GM21360 (cell line): ENCODE results near the gene NET1.
A peak's percentile ranks its signal among the peaks of the same experiment; 100 is the strongest.

ENCODE experiments used
- ATAC-seq: cut with Tn5 transposase; IDR thresholded peaks from one replicate; pipeline ENCODE4 v1.9.1; 2021; ENCODE audit warnings: mild to moderate bottlenecking, moderate library complexity; ENCODE audit not compliant: unreplicated experiment

The NET1 gene

DNA sequence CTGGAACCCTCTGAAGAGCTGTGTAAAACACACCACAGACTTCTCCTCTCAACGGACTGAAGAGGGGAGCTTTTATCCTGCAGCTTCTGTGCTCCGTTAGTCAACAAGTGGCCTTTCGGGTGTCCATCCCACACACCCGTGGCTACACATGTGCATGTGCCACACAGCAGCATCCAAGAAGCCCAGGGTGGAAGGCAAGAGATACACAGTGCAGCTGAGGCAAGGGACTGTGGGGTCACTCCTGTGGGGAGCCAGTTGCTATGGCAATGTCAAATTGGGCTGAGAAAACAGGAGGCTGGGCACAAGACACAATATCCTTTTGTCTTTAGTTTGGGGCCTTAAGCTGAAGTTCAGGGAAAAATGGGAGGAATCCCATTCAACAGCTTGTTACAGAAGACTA is 28.7 kb downstream of the NET1 start:
- no peak for ATAC-seq

DNA sequence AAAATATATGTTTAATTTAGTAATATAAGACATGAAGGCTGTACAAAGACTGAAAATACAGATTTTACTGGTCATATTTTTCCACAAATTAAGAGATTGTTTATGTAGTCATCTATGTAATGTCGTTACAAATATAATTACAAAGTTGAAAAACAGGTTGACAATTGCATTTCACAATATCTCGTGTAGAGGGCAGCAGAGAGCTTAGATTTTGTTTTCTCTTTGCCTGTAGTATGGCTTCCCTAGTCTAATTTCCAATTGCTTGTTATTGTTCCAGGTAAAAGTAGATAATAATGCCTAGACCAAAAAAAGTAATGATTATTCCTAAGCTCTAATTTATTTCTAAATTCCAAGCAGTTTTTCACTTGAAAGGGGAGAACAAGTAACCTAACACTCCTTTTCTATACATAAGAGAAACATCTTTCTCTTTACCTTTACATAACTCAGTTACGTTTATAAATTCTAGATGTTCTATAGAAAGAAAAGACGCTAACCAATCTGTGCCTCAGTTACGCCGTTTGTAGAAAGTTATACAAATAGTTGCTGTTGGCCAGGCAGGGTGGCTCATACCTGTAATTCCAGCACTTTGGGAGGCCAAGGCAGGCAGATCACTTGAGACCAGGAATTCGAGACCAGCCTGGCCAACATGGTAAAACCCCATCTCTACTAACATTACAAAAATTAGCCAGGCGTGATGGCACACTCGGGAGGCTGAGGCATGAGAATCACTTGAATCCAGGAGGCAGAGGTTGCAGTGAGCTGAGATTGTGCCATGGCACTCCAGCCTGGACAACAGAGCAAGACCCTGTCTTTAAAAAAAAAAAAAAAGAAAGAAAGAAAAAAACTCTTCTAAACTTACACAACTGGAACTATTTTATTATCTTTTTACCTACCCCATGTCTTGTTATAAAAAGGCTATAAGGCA is 30.0 kb downstream of the NET1 start:
- ATAC-seq = no peak

DNA sequence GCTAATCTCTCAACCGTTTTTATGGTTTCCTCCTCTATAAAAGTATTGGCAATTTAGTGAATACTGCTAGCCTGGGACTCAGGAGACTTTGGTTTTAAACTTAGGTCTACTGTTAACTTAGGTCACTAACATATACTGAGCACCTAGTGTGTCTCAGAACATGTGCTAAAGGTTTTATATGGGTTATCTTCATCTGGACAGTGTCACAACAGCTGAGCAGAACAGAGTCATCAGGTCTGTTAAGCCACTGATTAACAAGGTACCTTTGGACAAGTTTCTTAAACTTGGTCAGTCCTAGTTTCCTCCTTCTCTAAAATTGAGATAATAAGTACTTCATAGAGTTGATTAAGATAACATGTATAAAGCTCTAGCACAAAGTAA is 30.6 kb downstream of the NET1 start:
- ATAC-seq = no peak

DNA sequence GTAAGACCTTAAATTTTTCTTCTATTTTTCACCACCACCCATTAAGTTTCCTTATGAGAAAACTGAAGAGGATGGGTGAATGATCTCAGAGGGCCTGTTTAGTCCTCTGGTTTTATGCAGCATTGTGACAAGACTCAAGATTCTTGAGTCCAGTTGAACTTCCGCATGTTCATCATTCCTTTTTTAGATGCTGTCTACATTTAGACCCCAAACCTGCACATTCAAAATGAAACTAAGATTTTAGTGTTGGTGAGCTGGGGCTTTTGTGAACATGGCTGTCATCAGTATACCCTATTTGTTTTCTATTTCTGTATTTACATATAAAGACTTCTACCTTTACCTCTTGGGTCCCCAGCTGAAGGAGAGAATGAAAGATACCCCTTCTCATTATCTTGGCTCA is 31.1 kb downstream of the NET1 start:
- peak; percentile 81 for ATAC-seq

DNA sequence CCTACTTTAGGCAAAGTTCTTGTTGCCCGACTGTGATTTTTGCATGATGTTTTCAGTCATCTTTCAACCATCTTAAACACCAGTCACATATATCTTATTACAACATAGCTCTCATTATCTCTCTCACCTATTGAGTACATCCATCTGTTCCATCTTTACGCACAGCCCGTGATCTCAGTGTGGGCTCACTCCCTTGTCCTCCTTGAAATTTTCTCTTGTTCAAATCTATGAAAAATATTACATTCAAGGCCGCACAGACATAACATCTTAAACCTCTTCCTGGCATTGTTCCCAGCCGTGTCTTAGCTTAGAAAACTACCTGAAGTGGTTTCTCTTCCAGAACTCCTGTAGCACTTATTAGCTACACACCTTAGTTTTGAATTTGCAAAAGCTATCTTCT is 32.6 kb downstream of the NET1 start:
- ATAC-seq = no peak

DNA sequence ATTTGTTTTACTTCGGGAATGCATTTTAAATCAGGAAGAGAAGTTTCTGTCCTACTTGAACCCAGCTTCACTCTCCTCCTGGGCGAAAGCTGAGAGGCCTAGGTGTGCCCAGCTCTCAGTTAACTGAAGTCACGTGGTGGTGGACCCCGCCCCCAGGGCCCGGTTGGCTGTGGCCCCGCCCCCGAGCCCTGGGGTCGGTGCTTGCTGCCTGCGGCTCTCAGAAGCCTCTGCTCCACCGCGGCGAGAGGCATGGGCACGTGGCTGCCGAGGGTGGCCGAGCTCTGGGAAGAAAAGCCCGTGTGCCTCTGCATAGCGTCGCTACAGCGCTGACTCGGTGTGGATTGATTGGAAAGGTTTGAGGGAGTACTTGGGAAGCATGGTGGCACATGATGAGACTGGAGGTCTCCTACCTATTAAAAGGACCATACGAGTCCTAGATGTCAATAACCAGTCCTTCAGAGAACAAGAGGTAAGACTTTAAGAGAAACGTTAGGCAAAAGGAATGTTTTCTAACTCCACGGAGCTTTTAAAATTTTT is 34.1 kb downstream of the NET1 start:
- ATAC-seq = no peak

DNA sequence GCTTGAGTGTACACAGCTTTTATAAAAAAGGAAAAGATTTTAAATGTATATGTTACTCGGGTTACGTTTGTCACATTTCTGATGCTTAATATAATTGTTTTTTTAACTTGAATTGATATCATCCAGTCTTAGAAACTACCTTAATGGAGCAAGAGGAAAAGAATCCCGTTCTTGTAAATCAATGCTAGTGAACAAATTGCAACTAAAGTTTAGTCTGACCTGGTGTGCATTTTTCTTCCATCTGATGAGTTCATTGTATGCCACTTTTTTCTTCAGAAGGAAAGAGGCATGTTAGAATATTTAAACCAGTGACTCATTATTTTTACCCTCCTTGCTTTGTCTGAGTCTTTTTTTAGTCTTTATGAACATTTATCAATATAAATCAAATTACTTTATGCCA is 34.7 kb downstream of the NET1 start:
- no peak for ATAC-seq

DNA sequence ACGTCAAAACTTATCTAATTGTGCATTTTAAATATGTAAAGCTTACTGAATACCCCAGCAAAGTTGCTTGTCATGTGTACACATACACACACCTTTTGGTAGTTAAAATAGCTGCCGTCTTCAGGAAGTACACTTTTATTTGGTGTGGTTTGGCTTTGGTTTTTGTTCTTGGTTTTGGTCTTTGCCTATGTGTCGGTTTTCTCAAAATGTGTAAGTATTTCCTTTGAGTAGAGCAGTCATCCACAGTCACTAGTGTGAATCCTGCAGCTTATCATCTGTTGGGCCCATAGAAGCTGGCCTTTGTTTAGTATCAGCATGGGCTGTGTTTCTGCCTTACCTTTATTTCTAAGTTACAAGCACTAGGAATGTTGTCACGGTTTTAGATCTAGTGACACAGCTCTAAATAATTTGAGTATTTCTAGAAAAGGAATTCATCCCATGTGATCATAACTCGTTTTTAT is 35.3 kb downstream of the NET1 start:
- ATAC-seq = peak; percentile 62

DNA sequence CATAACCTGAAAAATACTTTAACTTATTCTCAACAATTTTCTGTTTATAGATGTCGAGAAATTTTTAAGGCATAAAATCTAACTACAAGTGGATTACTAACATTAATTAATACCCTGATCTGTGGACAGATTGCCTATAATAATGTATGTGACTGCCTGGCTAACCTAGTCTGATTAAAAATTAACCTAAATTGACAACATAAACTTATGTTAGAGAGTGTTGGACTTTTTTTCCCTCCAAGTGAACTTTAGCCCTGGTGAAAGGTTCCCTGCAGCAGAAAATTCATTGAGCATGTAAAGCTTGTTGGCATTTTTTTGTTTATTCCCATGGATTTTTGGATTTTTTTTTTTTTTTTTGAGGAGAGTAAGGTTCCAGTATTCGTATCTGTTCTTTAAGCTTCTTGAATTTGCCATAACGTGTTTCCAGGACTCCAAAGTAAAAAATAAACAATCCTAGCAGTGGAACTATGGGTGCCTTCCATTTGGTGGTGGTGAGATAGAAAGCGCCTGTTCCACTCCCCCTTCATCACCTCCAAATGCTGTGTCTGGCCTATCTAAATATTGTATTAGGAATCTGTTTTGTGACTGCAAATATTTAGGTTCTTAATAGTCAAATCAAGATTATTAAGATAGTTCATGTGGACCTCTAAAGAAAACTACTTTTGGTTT is 36.1 kb downstream of the NET1 start:
- ATAC-seq = no peak

DNA sequence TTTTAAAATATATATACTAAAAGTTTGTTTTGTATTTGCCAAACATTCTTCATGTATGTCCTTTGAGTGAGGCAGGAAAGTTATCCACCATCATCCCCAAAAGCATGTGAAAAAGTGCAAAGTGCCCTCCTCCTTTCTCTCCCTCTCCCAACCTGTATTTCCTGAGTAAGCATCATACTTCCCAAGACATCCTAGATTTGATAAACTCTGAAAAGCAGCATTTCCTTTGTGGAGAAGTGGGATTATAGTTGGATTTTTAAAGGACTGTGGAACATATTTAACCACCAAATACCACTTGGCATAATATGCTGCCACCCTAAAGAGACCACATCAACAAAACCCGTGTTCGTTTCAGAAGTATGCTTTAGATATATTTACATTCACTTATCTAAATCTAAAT is 36.9 kb downstream of the NET1 start:
- ATAC-seq = no peak

DNA sequence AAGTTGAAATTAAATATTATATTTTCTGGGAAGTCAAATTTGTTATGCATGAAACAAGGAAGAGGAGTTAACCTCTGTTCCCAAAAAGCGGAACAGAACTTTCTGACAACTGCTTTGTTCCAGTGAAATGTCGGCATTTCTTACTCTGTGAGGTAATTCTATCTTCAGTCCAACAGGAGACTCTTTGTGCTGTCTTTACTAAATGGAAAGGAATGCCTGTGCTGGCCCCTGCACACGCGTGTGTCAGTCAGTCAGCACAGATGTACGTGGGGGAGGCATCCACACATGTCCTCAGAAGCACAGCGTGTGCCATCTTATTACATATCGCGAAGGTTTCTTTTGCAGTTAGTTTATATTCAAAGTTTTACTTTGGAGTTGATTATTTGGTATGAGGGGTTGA is 37.5 kb downstream of the NET1 start:
- ATAC-seq = no peak

DNA sequence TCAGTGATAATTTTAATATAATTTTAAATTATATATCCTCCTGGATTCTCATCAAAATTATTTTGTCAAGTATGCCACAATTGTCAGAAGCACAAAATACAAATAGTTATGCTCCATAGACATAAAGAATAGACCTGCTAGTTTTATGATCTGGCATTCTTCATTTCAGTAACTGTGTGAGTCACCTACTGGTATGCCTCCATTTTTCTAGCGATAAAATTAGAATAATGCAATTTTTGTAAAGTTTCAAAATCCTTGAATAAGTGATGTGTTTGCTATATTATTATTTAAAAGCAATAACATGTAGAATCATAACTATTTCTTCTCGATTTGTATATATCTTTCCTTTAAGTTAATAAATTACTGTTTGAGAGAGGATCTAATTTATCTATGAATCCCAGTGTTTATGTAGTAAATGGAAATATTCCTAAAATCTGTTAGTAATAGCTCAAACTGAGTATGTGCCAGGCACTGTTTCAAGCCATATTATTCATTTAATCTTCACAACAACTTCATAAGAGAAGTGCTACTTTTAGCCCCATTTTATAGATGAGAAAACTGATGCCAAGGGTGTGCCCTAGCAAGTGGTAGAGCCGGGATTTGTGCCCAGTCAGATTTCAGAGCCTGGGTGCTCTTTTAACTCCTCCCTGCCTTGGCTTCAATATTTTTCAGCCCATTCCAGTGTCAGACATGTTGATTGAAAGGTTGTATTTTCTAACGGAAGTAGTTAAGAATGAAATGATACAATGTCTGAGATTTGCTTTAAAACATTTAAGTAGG is 38.4 kb downstream of the NET1 start:
- no peak for ATAC-seq

DNA sequence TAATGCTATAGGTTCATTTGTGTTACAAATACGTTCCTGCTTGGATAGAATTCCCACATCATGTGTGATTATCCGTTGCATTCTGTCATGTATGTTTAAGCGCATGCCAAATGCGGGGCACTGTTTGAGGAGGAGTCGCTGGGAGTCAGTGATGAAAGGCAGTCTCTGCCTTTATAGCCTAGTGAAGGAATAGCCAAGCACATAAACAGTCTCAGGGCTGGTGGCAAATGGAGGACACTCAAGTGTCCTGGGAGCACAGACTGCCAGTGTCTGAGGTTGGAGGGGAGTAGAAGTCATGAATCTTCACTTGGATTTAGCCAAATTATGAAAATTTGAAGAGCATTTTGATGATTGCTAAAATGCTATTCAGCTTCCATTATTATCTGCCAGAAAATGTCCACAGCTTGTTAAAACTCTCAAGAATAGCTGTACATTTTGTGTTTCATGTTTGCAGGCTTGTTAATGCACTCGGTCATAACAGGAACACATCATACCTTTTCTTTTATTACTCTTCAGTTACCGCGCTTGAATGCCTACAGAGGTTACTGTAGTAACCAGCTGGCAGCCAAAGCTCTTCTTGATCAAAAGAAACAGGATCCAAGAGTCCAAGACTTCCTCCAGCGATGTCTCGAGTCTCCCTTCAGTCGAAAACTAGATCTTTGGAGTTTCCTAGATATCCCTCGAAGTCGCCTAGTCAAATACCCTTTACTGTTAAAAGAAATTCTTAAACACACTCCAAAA is 41.6 kb downstream of the NET1 start:
- no peak for ATAC-seq

DNA sequence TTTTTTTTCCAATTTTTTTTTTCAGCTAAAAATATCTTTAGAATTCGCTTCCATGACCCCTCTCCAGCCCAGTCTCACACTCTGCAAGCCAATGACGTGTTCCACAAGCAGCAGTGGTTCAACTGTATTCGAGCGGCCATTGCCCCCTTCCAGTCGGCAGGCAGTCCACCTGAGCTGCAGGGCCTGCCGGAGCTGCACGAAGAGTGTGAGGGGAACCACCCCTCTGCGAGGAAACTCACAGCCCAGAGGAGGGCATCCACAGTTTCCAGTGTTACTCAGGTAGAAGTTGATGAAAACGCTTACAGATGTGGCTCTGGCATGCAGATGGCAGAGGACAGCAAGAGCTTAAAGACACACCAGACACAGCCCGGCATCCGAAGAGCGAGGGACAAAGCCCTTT is 44.2 kb downstream of the NET1 start:
- no peak for ATAC-seq

DNA sequence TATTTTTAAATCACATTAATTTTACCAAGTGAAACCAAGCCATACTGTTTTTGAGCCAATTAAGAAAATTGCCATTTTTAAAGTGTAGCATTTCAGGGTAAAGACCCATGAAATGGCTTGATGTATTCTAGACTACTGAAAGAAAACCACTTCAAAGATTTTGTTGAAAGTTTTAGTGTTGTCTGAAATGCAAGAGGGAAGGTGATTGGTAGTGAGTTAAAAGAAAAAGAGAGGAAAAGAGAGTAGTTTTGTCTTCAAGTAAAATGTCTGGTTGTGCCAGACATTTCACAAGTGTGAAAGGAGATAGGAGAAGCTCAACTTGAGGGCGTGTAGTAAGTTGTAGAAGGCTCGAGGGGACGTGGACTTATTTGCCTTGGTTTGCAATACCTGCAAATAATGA is 45.4 kb downstream of the NET1 start:
- no peak for ATAC-seq

DNA sequence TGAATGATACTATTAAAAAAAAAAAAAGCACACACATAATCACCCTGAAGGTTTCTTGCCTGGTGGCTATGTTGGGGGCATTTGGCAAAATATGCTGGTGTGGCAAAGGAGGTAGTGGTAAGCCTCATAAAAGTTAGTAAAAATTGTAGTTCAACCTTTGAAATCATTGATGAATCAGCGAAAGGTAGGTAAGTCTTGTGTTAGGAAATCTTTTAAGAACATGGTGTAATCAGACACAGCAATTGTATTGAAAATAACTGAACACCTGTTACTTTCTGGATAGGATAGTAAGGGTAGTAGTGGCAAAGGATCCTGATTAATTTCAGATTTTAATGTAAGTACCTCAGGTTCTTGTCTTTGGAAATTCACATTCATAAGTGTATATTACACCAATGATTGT is 46.1 kb downstream of the NET1 start:
- no peak for ATAC-seq

DNA sequence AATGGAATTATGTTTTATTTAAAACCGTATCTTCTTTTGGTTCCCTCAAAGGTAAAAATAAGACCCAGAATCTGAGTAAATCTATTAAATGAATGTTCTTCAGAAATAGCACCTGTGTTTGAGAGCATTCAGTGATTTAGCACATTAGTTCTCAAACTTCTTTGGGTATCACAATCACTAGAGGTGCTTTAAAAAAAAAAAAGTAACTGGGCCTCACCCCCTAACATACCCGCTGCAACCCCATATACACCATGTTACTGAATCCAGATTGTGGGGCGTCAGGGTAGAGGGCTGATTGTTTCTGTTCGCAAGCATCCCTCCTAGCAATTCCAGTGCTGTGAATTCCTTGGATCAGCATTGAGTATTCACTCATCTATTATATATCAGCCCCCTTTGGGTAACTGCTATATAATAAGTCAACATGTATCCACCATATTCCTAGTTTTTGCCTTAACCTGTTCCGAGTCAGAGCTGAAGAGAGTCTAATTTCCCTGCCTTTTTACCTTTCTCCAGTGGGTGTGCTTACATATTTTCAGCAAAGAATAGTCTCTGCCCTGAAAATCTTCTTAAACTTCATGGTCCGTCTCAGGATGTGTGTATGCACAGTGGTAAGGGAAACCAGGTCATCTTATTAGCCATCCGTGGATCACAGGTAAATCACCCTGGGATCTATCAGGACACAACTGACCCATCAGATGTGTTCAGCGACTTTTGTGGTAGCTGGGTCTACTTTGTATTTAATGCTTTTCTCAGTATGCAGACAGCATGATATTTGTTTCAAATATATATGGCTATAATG is 46.8 kb downstream of the NET1 start:
- ATAC-seq = no peak

DNA sequence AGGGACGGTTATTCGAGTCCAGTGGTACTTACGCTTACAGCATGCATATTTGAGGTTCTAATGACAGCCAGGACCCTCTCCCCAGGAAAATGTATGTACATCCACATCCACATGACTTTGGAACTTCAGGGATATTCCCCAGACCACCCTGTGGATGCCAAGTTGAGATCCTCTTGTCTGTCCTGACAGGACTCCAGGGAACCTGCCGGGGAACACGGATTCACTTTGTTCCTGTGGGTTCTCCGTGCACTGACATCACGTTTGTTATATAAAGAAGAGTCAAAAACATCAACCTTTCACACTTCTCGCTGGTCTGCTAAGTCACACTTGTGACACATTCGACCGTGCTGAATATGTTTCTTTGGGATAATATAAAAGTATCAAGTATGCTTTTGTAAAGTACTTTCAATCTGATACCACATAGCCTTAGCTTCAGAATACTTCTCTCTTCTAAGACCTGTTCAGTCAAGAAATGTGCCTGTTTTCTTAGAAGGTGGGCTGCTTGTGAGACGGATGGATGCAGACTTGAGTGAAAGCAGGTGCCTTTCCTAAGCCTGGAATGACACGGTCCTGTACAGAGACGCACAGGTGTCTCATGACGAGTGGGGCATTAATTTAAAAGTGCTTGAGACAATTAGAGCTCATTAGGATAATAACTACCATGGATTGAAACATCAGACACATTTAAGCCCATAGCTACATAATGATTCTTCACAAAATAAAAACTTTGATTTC is 48.3 kb downstream of the NET1 start:
- no peak for ATAC-seq

DNA sequence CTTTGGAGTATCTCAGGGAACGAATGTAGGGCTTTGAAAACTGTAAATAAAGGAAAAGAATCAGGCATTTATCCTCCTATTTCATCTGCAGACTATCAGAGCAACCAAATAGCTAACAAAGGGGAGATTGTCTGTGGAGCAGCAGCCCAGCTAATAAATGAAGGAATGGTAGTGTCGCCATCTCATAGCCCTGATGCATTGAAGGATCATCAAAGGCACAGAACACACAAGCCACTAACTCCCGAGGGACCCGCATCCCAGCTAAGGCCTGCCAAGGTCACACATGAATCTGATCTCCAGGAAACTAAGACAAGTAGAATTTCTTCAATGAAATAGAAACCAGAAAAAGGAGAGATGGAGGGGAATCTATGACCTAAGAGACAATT is 48.8 kb downstream of the NET1 start:
- no peak for ATAC-seq
